B cell (primary cell): ENCODE data around the gene FSHR.

ENCODE experiments used
- EZH2 ChIP-seq: IDR thresholded peaks from 2 replicates; pipeline ENCODE4 v1.6.1; 2012; ENCODE audit warnings: borderline replicate concordance, low read depth, mild to moderate bottlenecking, moderate library complexity, low read length; ENCODE audit not compliant: insufficient read depth, poor library complexity, severe bottlenecking
- TF ChIP-seq, protein P1 (sequence below): fragments of 200-600 bp; IDR thresholded peaks from one replicate; pipeline ENCODE4 v1.8.0; 2022; ENCODE audit warnings: antibody characterized with exemption, mild to moderate bottlenecking

GRCh38 chr2:49041061-49041460, 113.3 kb downstream of the FSHR start:
- no peak for TF ChIP-seq EZH2
- TF ChIP-seq, protein P1, sequence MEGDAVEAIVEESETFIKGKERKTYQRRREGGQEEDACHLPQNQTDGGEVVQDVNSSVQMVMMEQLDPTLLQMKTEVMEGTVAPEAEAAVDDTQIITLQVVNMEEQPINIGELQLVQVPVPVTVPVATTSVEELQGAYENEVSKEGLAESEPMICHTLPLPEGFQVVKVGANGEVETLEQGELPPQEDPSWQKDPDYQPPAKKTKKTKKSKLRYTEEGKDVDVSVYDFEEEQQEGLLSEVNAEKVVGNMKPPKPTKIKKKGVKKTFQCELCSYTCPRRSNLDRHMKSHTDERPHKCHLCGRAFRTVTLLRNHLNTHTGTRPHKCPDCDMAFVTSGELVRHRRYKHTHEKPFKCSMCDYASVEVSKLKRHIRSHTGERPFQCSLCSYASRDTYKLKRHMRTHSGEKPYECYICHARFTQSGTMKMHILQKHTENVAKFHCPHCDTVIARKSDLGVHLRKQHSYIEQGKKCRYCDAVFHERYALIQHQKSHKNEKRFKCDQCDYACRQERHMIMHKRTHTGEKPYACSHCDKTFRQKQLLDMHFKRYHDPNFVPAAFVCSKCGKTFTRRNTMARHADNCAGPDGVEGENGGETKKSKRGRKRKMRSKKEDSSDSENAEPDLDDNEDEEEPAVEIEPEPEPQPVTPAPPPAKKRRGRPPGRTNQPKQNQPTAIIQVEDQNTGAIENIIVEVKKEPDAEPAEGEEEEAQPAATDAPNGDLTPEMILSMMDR = no peak
